Skeletal muscle tissue (tissue), 4 donors: ENCODE measurements around the gene PUS1. TPM values are rescaled to one million over a fixed set of nuclear protein-coding genes. Genes with fewer than 3 reads are reported as not detected.
"Not testable (repeated sequence)": the region's sequence is repeated elsewhere in the genome, so short reads cannot be mapped to it uniquely, and the experiment has no call there.

Source experiments
- H3K27ac ChIP-seq: one replicate; pipeline ENCODE4 v1.7.0; 2013; ENCODE audit warnings: mild to moderate bottlenecking, low read depth, low read length, inconsistent platforms
- H3K27me3 ChIP-seq, 3 donors: one replicate each; pipeline ENCODE4 v1.7.0; 2013; ENCODE audit warnings: low read length in 3 of 3; ENCODE audit not compliant: control insufficient read depth in 3 of 3, insufficient read depth in 3 of 3
- H3K36me3 ChIP-seq, 3 donors: one replicate each; pipeline ENCODE4 v1.7.0; 2013; ENCODE audit warnings: low read length in 3 of 3; ENCODE audit not compliant: control insufficient read depth in 3 of 3, insufficient read depth in 3 of 3
- H3K4me1 ChIP-seq, 3 donors: one replicate each; pipeline ENCODE4 v1.7.0; 2013; ENCODE audit warnings: low read length in 3 of 3, mild to moderate bottlenecking in 3 of 3; ENCODE audit not compliant: control insufficient read depth in 3 of 3, insufficient read depth in 3 of 3
- H3K4me3 ChIP-seq, 3 donors: one replicate each; pipeline ENCODE4 v1.7.0; 2013; ENCODE audit warnings: low read length in 3 of 3
- H3K9ac ChIP-seq, 3 donors: one replicate each; pipeline ENCODE4 v1.7.0; 2013; ENCODE audit warnings: low read length in 3 of 3, mild to moderate bottlenecking in 3 of 3, moderate library complexity in 2 of 3, low read depth in 1 of 3
- H3K9me3 ChIP-seq, 3 donors: one replicate each; pipeline ENCODE4 v1.7.0; 2013; ENCODE audit warnings: low read length in 3 of 3; ENCODE audit not compliant: control insufficient read depth in 3 of 3
- total RNA-seq: library from RNA; depleted of rRNA; stranded (reverse); fragments of >200 nt; gene quantifications from one replicate; pipeline ENCODE4 v1.2.3, GENCODE V29; 2014
- donor health status: Osteomylitis.

PUS1 gene
- total RNA-seq, 1 donor from 2014 or later: 4.7 TPM

DNA sequence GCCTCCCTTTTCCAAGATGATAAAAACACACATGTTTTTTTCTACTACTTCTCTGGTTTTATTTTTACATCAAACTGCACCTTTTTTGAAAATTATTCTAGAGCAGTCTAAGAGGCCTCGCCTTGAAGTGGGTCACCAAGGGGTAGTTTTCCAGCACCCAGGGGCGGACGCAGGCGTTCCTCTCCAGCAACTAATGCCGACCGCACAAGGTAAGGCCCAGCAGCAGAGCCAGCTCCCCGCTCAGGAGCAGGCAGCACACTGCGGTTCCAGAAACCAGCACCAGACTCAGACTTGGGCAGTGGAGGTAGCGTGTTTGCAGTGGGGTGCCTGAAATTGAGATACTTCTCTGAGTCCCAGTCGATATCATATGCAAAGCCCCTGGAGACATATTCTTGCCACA lies 52.3 kb downstream of the PUS1 start:
- no peaks in the 10 kb centered on the region for H3K27me3 ChIP-seq
- H3K27ac ChIP-seq: no peak overlapping the region
- no peak overlapping the region for H3K4me3 ChIP-seq
- no peaks in the 10 kb centered on the region for H3K4me1 ChIP-seq
- peaks cover 23 to 35% (median 31%) of the 10 kb centered on the region in 3 donors for H3K36me3 ChIP-seq
- H3K9me3 ChIP-seq: no peaks in the 10 kb centered on the region
- H3K9ac ChIP-seq: no peak overlapping the region

DNA sequence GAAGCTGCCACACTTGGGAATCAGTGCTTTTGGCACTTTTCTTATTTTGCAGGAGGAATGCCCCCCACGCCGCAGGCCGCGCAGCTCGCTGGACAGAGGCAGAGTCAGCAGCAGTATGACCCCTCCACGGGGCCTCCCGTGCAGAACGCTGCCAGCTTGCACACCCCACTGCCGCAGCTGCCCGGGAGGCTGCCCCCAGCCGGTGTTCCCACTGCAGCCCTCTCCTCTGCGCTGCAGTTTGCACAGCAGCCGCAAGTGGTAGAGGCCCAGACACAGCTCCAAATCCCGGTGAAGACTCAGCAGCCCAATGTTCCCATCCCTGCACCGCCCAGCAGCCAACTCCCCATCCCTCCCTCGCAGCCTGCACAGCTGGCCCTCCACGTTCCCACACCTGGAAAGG lies 53.0 kb downstream of the PUS1 start:
- Histone ChIP-seq H3K4me1 (no peaks in the 10 kb centered on the region), H3K9me3 (no peaks in the 10 kb centered on the region), H3K27me3 (no peaks in the 10 kb centered on the region), H3K4me3 (no peak overlapping the region), H3K27ac (no peak overlapping the region), H3K9ac (no peak overlapping the region), H3K36me3 (peaks cover 29 to 42% (median 37%) of the 10 kb centered on the region in 3 donors)

DNA sequence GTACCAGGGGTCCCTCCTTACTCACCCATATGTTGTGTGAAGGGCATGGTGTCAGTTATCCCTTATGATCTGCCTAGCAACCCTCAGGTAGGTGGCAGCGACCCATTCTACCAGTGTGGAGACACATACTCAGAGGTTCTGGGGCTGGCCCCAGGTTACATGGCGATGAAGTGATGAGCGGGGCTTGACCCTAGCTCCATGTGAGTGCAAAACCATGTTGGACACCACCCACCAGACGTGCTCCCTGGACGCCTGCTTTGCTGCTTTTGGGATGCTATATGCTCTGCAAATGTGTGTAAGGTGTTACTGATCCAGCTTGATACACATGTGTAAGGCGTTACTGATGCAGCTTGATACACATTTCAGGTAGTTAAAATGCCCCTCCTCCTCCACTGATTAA lies 54.0 kb downstream of the PUS1 start:
- Histone ChIP-seq H3K4me1 (no peaks in the 10 kb centered on the region), H3K4me3 (no peak overlapping the region), H3K27ac (no peak overlapping the region), H3K27me3 (no peaks in the 10 kb centered on the region), H3K9ac (no peak overlapping the region), H3K36me3 (peaks cover 37 to 51% (median 46%) of the 10 kb centered on the region in 3 donors), H3K9me3 (no peaks in the 10 kb centered on the region)

DNA sequence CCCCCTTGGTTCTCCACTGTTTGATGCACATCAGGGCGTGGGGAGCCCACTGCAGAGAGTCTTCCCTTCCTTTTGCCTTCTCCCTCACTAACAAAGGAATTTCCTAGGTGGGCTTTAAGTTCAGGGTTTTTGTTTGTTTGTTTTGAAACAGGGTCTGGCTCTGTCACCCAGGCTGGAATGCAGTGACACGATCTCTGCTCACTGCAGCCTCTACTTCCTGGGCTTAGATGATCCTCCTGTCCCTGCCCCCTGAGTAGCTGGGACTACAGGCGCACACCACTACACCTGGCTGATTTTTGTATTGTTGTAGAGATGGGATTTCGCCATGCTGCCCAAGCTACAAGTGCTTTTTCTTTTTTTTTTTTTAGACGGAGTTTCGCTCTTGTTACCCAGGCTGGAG lies 54.5 kb downstream of the PUS1 start:
- Histone ChIP-seq H3K4me3 (no peak overlapping the region), H3K9me3 (no peaks in the 10 kb centered on the region), H3K27ac (no peak overlapping the region), H3K4me1 (no peaks in the 10 kb centered on the region), H3K36me3 (peaks cover 42 to 55% (median 51%) of the 10 kb centered on the region in 3 donors), H3K9ac (no peak overlapping the region), H3K27me3 (no peaks in the 10 kb centered on the region)

DNA sequence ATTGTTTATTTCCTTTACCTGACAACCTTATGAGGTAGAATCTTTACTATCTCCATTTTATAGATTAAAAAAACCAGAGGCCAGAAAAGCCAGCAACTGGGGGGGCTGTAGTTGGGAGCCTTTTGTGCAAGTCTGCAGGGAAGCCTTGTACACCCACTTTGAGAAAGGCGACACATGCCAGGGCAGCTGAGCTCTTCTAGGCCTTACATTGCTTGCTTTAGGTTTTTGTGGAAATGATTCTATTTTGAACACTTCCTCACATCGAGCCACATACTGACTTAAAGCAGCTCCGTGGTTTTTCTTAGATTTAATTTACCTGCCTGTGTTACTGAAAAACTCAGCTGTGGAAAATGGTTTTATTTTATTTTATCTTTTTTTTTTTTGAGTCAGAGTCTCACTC lies 55.3 kb downstream of the PUS1 start:
- no peaks in the 10 kb centered on the region for H3K27me3 ChIP-seq
- no peaks in the 10 kb centered on the region for H3K4me1 ChIP-seq
- H3K9ac ChIP-seq: no peak overlapping the region
- H3K27ac ChIP-seq: no peak overlapping the region
- H3K9me3 ChIP-seq: no peaks in the 10 kb centered on the region
- H3K36me3 ChIP-seq: peaks cover 49 to 63% (median 59%) of the 10 kb centered on the region in 3 donors
- H3K4me3 ChIP-seq: no peak overlapping the region

DNA sequence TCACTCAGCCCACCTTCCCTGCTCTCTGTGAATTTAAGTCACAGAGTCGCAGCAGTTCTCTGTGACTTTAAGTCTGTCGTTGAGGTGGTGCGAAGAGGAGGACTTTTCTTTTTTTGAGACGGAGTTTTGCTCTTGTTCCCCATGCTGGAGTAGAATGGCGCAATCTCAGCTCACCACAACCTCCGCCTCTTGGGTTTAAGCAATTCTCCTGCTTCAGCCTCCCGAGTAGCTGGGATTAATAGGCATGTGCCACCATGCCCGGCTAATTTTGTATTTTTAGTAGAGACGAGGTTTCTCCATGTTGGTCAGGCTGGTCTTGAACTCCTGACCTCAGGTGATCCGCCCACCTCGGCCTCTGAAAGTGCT lies 56.4 kb downstream of the PUS1 start:
- H3K4me3 ChIP-seq, H3K27ac ChIP-seq: not testable (repeated sequence)

DNA sequence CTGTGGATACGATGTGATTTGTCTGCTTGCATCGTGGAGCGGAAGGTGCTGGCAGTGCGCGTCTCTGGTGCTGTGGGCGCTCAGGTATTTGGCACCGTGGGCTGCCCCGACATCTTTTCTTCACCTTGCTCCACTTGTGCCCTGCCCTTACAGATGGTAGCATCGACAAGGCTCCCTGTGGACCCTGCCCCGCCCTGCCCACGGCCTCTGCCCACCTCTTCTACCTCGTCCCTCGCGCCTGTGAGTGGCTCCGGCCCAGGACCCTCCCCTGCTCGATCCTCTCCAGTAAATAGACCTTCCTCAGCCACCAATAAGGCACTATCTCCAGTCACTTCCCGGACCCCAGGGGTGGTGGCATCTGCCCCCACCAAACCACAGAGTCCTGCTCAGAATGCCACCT lies 57.3 kb downstream of the PUS1 start:
- Histone ChIP-seq H3K36me3 (peaks cover 61 to 67% (median 65%) of the 10 kb centered on the region in 3 donors), H3K9me3 (no peaks in the 10 kb centered on the region), H3K9ac (no peak overlapping the region), H3K4me1 (no peaks in the 10 kb centered on the region), H3K27ac (no peak overlapping the region), H3K27me3 (no peaks in the 10 kb centered on the region), H3K4me3 (no peak overlapping the region)

More for the DNA sequence above, 56.4 kb downstream of the PUS1 start:
- H3K36me3 ChIP-seq: peaks cover 58 to 65% (median 58%) of the 10 kb centered on the region in 3 donors
- H3K4me1 ChIP-seq, H3K9me3 ChIP-seq, H3K9ac ChIP-seq, H3K27me3 ChIP-seq: not testable (repeated sequence)

DNA sequence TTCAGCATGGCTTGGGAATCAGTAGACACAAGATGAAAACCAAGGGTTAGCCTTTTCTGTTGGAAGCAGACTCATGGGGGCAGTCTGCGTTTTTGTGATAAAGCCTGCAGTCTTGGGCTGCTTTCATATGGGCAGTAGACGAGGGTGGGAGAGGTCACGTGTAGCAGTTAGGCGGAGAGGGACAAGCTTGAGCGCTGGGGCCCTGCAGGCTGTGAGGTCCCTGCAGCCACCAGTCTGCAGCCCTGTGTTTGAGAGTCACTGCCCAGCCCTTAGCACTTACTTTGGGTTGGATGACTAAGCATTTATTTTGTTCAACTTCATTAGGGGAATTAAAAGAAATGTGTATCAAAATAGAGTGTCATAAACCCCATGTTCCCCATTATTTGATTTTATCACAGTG lies 57.8 kb downstream of the PUS1 start:
- Histone ChIP-seq H3K9me3 (no peaks in the 10 kb centered on the region), H3K9ac (no peak overlapping the region), H3K4me3 (no peak overlapping the region), H3K4me1 (no peaks in the 10 kb centered on the region), H3K27ac (no peak overlapping the region), H3K27me3 (no peaks in the 10 kb centered on the region), H3K36me3 (peaks cover 59 to 65% (median 62%) of the 10 kb centered on the region in 3 donors)

DNA sequence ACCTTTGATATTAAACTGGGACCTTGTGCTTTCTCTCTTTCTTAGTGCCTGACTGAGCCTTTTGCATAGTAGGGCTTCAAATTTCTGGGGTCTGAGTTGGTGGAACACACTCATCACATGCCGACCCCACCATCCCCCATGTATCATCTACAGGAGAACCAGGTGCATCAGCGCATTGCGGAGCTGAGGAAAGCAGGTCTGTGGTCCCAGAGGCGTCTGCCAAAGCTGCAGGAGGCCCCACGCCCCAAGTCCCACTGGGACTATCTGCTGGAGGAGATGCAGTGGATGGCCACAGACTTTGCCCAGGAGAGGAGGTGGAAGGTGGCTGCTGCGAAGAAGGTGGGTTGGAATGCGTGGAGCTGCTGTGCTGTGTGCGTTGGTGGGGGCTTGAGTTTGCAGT lies 58.5 kb downstream of the PUS1 start:
- H3K27me3 ChIP-seq: no peaks in the 10 kb centered on the region
- H3K9me3 ChIP-seq: no peaks in the 10 kb centered on the region
- H3K4me3 ChIP-seq: no peak overlapping the region
- no peak overlapping the region for H3K27ac ChIP-seq
- H3K4me1 ChIP-seq: no peaks in the 10 kb centered on the region
- no peak overlapping the region for H3K9ac ChIP-seq
- H3K36me3 ChIP-seq: peaks cover 60 to 71% (median 64%) of the 10 kb centered on the region in 3 donors

DNA sequence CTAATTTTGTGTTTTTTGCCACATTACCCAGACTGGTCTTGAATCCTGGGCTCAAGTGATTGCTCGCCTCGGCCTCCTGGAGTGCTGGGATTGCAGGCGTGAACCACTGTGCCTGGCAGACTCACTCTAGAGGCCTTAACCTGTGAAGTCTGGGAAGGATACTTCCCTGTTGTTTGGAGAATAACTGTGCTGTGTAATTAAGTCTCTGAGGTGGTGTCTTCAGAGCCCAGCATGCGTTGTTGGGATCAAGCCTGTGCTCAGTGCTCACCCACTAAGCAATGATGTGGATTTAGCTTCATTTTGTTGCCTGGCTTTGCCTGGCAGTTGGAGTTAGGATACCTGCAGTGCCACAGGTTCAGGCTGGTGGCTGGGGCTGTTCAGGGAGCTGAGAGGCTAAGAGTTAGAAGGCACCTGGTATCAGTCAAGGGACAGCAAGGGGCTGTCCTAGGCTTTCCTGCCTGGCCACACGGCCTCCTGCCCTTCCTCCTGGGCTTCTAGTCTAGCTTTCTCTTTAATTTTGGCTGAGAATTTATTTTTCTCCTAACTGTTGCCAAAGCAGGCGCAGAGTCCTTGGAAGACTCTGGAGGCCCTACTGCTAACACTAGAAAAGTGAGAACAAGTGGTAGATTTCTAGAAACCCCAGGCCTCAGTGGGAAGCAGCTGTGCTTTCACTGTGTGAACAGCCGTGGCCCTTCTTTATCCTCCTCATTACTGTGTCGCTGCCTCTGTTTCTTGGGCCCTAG lies 59.1 kb downstream of the PUS1 start:
- Histone ChIP-seq H3K4me1 (no peaks in the 10 kb centered on the region), H3K27ac (no peak overlapping the region), H3K9me3 (no peaks in the 10 kb centered on the region), H3K36me3 (peaks cover 64 to 74% (median 66%) of the 10 kb centered on the region in 3 donors), H3K4me3 (no peak overlapping the region), H3K27me3 (no peaks in the 10 kb centered on the region), H3K9ac (peak overlapping the region in 1 of 3 donors; percentile 40)
